Activated effector memory CD4-positive, alpha-beta T cell treated with anti-CD3 and anti-CD28 coated beads, Interleukin-2, amount 50 U/mL, for 16 hours (primary cell): ENCODE results near the gene MTERF4.

Experiments
- DNase-seq: peaks from one replicate; pipeline ENCODE4 v3.0.0-alpha.2; 2020

Gene MTERF4

GRCh38 chr2:241047253-241048010 lies 54.7 kb downstream of the MTERF4 start:
- no peak for DNase-seq
